NCI-H1694 (cell line): ENCODE measurements around the gene GSC2.

Source experiments
- DNase-seq: peaks from one replicate; lab custom pipeline; 2025; lab: John Stamatoyannopoulos, UW

The GSC2 gene

DNA sequence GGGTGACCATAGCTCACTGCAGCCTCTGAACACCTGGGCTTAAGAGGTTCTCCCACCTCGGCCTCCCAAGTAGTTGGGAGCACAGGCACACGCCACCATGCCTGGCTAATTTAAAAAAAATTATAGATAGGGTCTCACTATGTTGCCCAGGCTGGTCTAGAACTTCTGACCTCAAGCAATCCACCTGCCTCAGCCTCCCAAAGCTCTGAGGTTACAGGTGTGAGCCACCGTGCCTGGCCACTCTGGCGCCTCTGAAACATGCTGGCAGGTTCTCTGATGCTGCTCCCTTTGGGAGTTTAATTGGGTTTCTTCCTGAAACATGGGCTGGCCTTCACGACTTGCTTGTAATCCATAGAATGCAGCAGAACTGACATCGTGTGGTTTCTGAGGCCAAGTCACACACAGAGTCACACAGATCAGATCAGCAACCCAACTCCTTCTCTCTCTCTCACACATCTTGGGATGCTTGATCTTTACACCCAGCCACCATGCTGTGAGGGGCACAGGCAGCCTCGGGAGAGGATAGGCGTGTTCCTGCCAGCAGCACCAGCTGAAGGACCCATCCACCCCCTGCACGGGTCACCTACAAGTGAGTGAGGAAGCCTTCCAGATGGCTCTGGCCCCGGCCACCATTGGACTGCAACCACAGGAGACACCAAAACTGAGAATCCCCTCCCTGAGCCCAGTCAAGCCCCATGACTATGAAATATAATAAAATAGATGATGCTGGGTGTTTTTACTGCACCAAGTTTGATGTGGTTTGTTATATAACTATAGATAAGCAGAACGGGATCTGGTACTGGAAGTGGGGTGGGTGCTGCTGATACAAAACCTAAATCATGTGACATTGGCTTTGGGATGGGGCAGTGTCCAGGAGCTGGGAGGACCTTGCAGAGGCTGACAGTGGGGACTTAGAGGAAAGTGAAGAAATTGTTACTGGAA is 3.1 kb upstream of the GSC2 start:
- no peak for DNase-seq

DNA sequence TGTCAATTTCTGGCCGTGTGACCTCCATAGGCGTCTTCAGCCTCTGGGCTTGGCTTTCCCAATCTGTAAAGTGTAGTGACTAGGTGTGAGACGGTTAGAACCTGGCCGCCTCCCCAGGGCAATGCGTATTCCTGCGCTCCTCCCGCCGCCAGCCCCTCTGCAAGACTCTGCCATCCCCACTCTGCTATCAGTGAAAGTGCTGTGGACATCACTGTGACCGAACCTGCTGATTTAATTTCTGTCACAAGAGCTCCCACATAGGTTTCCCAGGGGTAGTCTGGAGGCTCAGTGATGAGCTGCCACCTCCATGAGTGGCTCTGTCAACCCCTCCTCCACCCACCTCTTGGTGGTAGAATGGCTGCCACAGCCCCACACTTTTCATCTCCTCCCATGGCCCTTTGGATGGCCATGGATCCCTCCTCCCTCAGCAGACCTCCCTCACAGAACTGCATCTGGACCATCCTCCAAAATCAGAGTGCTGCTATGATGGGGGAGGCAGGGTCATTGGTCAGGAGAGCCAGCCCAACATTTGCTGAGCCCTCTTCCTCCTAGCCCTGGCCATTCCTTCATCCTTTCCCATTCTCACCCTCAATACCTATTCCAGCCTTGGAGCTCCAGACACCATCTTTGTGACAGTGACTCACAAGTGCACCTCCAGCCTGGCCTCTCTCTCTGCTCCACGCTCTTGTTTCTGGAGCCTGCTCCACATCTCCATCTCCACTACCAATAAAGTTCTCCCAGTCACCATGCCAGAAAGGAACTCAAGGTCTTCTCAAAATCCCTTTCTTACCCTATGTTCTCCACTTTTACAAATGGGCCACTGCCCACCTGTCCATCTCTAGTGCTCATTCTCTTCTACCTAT is 1.5 kb upstream of the GSC2 start:
- DNase-seq: no peak

GRCh38 chr22:19150482-19151328 is 613 bp upstream of the GSC2 start:
- no peak for DNase-seq

- DNase-seq: no peak
Observed at GRCh38 chr22:19149047-19149883, 827 bp downstream of the GSC2 start.

DNA sequence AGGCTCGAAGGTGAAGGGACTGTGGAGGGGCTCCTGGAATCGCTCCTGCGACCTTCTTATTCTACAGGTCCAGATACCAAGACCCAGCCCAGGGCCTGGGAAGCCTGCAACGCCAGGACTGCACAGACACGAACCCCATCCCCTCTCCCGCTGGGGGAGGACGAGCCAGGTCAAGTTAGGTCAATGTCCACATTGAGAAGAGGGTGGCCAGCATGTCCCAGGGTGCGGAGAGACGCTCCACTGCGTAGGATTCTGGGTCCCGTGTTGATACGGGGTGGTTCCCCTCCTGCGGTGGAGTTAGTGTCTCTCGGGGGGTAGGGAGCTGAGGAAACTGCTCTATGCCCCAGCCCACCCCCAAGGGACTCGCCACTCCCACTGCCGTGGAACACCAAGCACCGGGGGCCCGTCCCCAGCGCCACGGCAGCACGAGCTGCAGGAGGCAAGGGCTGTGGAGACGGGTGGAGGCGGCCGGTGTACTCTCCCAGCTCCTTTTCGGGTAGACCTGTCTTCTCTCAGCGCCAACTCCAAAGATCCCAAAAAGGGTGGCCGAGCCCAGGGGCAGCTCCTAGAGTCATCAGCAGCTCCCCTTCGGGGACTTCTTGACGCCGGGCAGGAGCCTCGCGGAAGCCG is 1.6 kb downstream of the GSC2 start:
- DNase-seq: no peak

- DNase-seq: no peak
Observed at GRCh38 chr22:19147195-19147780, 2.8 kb downstream of the GSC2 start.

DNA sequence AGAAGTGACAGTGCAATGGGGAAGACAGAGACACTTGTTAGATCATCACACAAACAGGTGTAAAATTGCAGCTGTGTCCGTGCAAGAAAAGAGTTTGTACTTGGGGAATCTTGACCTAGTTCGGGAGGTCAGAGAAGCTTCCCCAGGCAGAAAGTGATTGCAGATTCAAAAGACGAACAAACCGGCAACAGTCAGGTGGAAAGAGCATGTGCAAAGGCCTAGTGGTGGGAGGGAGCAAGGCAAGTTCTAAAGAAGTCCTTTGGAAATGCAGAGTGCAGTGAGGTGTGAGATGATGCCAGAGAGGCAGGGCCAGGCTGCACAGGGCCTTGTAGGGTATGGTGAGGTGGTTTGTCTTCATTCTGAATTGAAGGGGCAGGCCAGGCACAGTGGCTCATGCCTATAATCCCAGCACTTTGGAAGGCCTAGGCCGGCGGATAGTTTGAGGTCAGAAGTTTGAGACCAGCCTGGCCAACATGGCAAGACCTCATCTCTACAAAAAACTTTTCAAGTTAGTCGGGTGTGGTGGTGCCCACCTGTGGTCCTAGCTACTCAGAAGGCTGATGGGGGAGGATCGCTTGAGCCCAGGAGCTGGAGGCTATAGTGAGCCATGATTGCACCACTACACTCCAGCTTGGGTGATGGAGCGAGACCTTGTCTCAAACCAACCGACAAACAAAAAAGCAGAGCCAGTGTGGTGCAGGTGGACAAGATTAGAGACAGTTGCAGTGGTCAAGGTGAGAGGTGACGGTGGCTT is 3.7 kb downstream of the GSC2 start:
- no peak for DNase-seq

DNA sequence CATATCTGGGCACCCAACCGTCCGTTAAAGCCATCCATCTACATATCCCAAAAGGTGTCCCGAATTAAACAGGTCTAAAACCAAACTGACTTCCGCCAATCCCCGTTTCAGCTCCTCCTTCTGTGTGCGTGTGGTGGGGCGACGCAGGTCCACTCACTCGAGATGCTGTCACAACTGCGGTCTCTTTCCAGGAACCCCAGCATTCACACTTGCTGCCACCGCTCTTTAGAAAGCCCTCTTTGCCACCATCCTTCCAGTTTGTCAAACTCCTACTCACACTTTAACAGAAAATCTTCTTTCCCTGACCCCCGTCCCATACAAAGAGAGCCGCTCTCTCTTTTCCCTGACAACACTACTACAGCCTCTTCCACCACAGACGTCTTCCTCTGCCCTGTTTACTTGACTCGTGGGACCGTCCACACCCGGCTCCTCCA is 6.1 kb downstream of the GSC2 start:
- DNase-seq: no peak

GRCh38 chr22:19143212-19143611 is 6.9 kb downstream of the GSC2 start:
- DNase-seq: no peak

DNA sequence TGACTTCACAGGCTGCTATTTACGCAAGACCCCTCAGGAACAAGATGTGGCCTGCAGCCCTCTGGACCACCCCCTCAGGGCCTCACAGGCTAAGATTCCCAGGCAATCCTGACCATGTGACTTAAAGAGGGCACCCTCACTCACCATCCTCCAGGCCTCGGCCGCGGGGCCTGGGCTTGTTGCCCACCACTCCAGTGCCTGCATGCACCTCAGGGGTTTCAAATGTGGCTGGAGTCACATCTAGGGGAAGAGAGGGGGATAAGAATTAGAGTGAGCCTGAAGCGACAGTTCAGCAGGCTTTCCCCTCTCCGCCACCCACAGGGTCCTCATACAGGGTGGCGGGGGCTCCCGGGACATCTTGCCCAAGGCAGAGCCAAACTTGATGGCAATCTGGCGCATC is 7.7 kb downstream of the GSC2 start:
- DNase-seq: no peak

DNA sequence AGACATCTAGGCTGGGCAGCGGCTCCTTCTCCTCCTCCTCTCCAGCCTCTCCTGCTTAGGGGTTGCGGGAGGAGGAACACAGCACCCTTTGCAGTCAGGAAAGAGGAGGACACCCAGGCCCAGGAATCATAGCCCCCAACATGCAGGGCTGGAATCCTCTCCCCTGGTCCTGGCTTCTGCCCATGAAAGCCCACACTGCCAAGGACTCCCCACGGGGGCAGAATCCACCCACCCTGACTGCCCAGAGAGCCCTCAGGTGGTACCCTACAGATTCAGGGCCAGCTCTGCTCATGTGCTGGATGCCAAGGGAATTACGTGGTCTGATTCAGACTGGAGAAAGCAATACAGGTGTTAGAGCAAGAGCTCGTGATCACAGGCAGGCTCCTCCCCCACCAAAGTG is 10.1 kb downstream of the GSC2 start:
- no peak for DNase-seq

GRCh38 chr22:19139001-19139356 is 11.1 kb downstream of the GSC2 start:
- no peak for DNase-seq

DNA sequence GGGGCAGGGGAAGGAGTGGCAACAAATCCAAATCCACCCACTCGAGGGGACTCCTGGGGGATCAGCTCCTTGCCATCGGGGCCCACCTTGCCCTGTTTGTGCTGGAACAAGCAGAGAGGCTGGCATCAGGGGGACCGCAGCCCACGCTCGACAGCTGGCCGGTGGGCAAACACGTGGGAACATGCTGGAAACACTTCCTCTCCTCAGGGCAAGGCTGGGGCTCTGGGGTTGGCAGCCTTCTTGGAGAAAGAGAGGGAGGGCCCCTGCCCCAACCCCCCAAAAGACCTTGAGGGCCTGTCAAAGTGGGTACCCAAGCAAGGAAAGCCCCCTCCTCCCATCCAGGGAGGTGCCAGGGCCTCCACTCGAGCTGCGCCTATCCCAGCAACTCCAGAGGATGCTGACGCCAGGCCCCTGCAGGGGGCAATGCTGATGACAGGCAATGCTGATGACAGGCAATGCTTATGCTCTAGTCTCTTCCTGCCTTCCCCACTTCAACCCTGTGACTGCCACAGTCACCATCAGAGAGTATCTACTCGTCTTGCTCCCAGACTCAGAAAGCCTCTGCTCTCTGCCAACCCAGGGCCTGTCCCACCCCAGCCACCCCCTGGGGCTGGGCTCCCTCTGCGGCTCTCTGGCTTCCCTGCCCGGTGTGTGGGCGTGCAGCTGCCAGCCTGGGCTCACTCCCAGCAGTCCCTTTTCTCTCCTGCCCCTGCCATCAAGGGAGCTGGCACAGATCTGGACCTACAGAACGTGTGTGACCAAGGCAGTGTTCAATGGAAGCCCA is 11.7 kb downstream of the GSC2 start:
- DNase-seq: no peak

GRCh38 chr22:19137384-19138216 is 12.5 kb downstream of the GSC2 start:
- DNase-seq: no peak

GRCh38 chr22:19136915-19137314 is 13.2 kb downstream of the GSC2 start:
- DNase-seq: no peak

- DNase-seq: no peak
Observed at GRCh38 chr22:19134874-19135273, 15.2 kb downstream of the GSC2 start.

DNA sequence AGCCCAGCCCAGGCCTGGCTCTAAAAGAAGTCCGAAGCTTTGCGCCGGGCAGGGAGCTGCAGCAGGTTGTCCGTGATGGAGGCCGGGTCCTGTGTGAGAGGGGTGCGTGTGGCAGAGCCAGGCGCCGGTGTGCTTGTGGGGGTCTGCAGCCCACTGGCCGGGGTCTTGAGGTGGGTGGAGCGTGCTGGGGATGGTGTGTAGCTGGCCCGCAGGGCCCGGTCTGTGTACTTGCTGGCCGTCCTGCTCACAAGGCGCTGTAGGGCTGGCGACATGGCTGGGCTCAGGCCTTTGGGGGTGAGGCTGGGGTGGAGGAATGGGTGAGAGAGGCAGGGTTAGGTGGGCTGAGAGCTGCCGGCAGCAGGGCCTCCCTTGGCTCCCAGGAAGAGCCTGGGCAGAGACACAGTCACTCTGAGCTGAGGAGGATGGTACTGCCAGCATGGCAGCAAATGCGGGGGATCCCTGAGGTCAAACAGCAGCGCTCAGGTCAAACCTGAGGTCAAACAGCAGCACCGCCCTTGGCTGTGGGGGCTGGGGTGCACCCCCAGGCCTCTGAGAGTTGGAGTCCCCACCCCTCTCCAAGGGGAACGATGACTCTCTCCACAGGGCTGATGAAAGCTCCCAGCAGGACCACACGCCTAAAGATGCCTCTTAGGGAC is 15.8 kb downstream of the GSC2 start:
- no peak for DNase-seq
